Endothelial cell of umbilical vein (primary cell): ENCODE results near the gene PNRC1. TPM values are rescaled to one million over a fixed set of nuclear protein-coding genes. Genes with fewer than 3 reads are reported as not detected.

Source experiments
- BruUV-seq: library from RNA; stranded (reverse); fragments of 400-500 nt; replicated peaks from 2 replicates; lab custom pipeline; 2021; lab: Mats Ljungman, UMichigan
- CTCF ChIA-PET: fragments of 300-600, 350-600 bp; sonication (Branson Sonifier 250); formaldehyde crosslinking; loops from one replicate; lab custom pipeline; 2021; ENCODE audit warnings: antibody characterized with exemption, inconsistent platforms; lab: Charles Lee
- POLR2A ChIA-PET: fragments of 300-600, 350-600 bp; sonication (Branson Sonifier 250); formaldehyde crosslinking; loops from one replicate; lab custom pipeline; 2021; ENCODE audit warnings: antibody characterized with exemption, inconsistent platforms; lab: Charles Lee
- DNase-seq: peaks from one replicate; pipeline ENCODE4 v3.0.0-alpha.2; 2011; ENCODE audit warnings: low read depth, low spot score
- FAIRE-seq: peaks from 2 replicates; lab custom pipeline; 2011; peaks lifted over from hg19 to GRCh38; lab: Jason Lieb, UNC
- H2AFZ ChIP-seq: 2 replicates; pipeline ENCODE4 v1.6.0; 2012; ENCODE audit warnings: low read depth, low read length, control low read depth, inconsistent platforms
- H3K27ac ChIP-seq: 2 replicates; pipeline ENCODE4 v1.5.1; 2011; ENCODE audit warnings: low read depth, mild to moderate bottlenecking, control low read depth, low read length, moderate library complexity; ENCODE audit not compliant: insufficient read depth
- H3K27me3 ChIP-seq, 2 experiments: 2 replicates each; pipeline versions ENCODE4 v1.6.0 to v1.6.1; 2011; ENCODE audit warnings: low read length in 2 of 2, mixed read lengths in 1 of 2; ENCODE audit not compliant: control insufficient read depth in 2 of 2, insufficient read depth in 2 of 2
- H3K36me3 ChIP-seq, 2 experiments: 2 replicates in 1 of 2; 3 replicates in 1 of 2; pipeline ENCODE4 v1.5.1; 2011; ENCODE audit warnings: low read length in 2 of 2, mild to moderate bottlenecking in 1 of 2, moderate library complexity in 1 of 2; ENCODE audit not compliant: control insufficient read depth in 2 of 2, insufficient read depth in 2 of 2; ENCODE audit errors: extremely low read depth in 1 of 2
- H3K4me1 ChIP-seq: 3 replicates; pipeline ENCODE4 v1.5.1; 2011; ENCODE audit warnings: mild to moderate bottlenecking, low read length; ENCODE audit not compliant: control insufficient read depth, insufficient read depth; ENCODE audit errors: extremely low read depth
- H3K4me2 ChIP-seq: 2 replicates; pipeline ENCODE4 v1.6.1; 2011; ENCODE audit warnings: low read length, control low read depth, mixed read lengths; ENCODE audit not compliant: insufficient read depth
- H3K4me3 ChIP-seq, 3 experiments: fragments of 200-600 bp in 1 of 3; sonication (generic), shearing (Covaris generic) in 1 of 3; replicated peaks in 1 of 3; 2 replicates each; pipeline ENCODE4 v1.5.1; 2011 to 2016; ENCODE audit warnings: control low read depth in 3 of 3, low read length in 3 of 3, mild to moderate bottlenecking in 2 of 3, inconsistent platforms in 1 of 3, low read depth in 1 of 3, moderate library complexity in 1 of 3; ENCODE audit not compliant: insufficient read depth in 1 of 3
- H3K79me2 ChIP-seq: 2 replicates; pipeline ENCODE4 v1.6.0; 2012; ENCODE audit warnings: low read length, inconsistent platforms; ENCODE audit not compliant: control insufficient read depth, insufficient read depth
- H3K9ac ChIP-seq: replicated peaks from 2 replicates; pipeline ENCODE3; 2011; ENCODE audit warnings: low read length, control low read depth; ENCODE audit not compliant: insufficient read depth; ENCODE audit errors: extremely low read depth
- H3K9me1 ChIP-seq: replicated peaks from 3 replicates; pipeline ENCODE4 v1.6.0; 2011; ENCODE audit warnings: mild to moderate bottlenecking, low read length; ENCODE audit not compliant: control insufficient read depth, insufficient read depth; ENCODE audit errors: extremely low read depth
- H3K9me3 ChIP-seq: replicated peaks from 2 replicates; pipeline ENCODE4 v1.5.1; 2012; ENCODE audit warnings: low read length, inconsistent platforms; ENCODE audit not compliant: control insufficient read depth, insufficient read depth
- H4K20me1 ChIP-seq: replicated peaks from 2 replicates; pipeline ENCODE3; 2011; ENCODE audit warnings: mild to moderate bottlenecking, low read length; ENCODE audit not compliant: control insufficient read depth, insufficient read depth; ENCODE audit errors: extremely low read depth
- EZH2 ChIP-seq: IDR thresholded peaks from 2 replicates; pipeline ENCODE4 v1.6.1; 2012; ENCODE audit warnings: borderline replicate concordance, low read depth, mild to moderate bottlenecking, moderate library complexity, low read length, inconsistent platforms; ENCODE audit not compliant: severe bottlenecking
- FOS ChIP-seq: IDR thresholded peaks from 2 replicates; pipeline ENCODE4 v1.6.1; 2011; ENCODE audit warnings: mild to moderate bottlenecking, low read length, moderate library complexity, borderline replicate concordance; ENCODE audit not compliant: insufficient read depth
- GATA2 ChIP-seq: IDR thresholded peaks from 2 replicates; pipeline ENCODE4 v1.7.0; 2011; ENCODE audit warnings: low read depth, mild to moderate bottlenecking, moderate library complexity, mixed read lengths, low read length; ENCODE audit not compliant: insufficient read length, insufficient read depth
- JUN ChIP-seq: IDR thresholded peaks from 2 replicates; pipeline ENCODE4 v1.6.1; 2011; ENCODE audit warnings: borderline replicate concordance, low read depth; ENCODE audit not compliant: insufficient read length, insufficient read depth
- MYC ChIP-seq: IDR thresholded peaks from one replicate; pipeline ENCODE4 v1.6.1; 2011; ENCODE audit warnings: mild to moderate bottlenecking, low read depth, low read length
- POLR2A ChIP-seq: IDR thresholded peaks from 2 replicates; pipeline ENCODE4 v1.6.1; 2012; ENCODE audit warnings: low read depth, mild to moderate bottlenecking, control low read depth, low read length
- POLR2AphosphoS5 ChIP-seq: IDR thresholded peaks from 2 replicates; pipeline ENCODE4 v1.6.1; 2012; ENCODE audit warnings: low read depth, mild to moderate bottlenecking, control low read depth, low read length, moderate library complexity; ENCODE audit not compliant: insufficient read depth
- dilution Hi-C: fragments of 300-500 bp; cut with MboI; formaldehyde crosslinking; loops from one replicate; pipeline ENCODE4 v1.15.0; 2019; ENCODE audit warnings: low sequenced_read_pairs; ENCODE audit not compliant: extremely low pct_ligation_motif_present
- intact Hi-C: fragments of 100-400 bp; cut with micrococcal nuclease; formaldehyde crosslinking; loops from one replicate; pipeline ENCODE4 v1.10.0; 2022
- polyA plus RNA-seq, 4 experiments: library from polyadenylated mRNA; depleted of rRNA in 3 of 4; stranded (reverse) in 3 of 4; unstranded in 1 of 4; fragments of >200 nt; gene quantifications; 2 replicates each; pipeline versions ENCODE4 v1.2.1 to v1.2.3, GENCODE V29; 2011 to 2012; ENCODE audit warnings: missing spikeins in 1 of 4
- total RNA-seq: library from RNA; stranded (reverse); gene quantifications from 2 replicates; pipeline ENCODE4 v1.2.3, GENCODE V29; 2021
- TF ChIP-seq, protein P1 (sequence below): IDR thresholded peaks from 2 replicates; pipeline ENCODE4 v1.6.1; 2011; ENCODE audit not compliant: insufficient read depth, insufficient read length
- TF ChIP-seq, protein P2 (sequence below), 2 donors: IDR thresholded peaks; 1 replicate in 1 of 2; 2 replicates in 1 of 2; pipeline ENCODE4 v1.5.1; 2011; ENCODE audit warnings: low read length in 2 of 2, mild to moderate bottlenecking in 2 of 2, moderate library complexity in 2 of 2, control low read depth in 1 of 2, inconsistent platforms in 1 of 2, low read depth in 1 of 2; ENCODE audit not compliant: insufficient read depth in 1 of 2; ENCODE audit errors: extremely low read depth in 1 of 2

PNRC1 gene
- total and polyA plus RNA-seq, 2 donors (not counting 3 experiments of a cell fraction or from before 2014, with no cell fraction given): 9.6 to 87.9 TPM

DNA sequence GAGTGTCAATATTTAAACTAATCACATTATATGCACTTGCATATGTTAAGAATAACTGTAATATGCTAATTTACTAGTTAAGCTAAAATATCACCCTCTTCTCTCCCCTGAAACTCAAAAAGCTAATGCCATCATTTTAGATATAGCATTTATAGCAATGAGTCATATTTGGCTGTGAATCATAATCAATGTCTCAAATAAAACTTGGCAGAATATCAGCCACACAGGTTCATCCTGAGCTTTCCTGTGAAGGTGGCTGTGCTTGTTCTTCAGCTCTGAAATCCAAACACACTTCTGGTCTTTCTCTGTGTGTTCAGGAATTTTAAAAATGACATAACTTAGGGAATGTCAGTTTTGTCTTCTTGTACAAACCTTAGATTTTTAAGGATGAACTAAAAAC, 12.8 kb upstream of the PNRC1 start:
- Histone ChIP-seq H3K9me3 (no peaks in the 10 kb centered on the region), H3K4me2 (no peak overlapping the region), H2AFZ (no peak overlapping the region), H3K4me3 (no peak overlapping the region), H3K4me1 (no peaks in the 10 kb centered on the region), H3K79me2 (no peaks in the 10 kb centered on the region), H3K27me3 (peaks cover 4 to 11% of the 10 kb centered on the region in 2 experiments), H3K36me3 (no peaks in the 10 kb centered on the region), H3K9ac (no peak overlapping the region), H4K20me1 (no peaks in the 10 kb centered on the region), H3K27ac (no peak overlapping the region), H3K9me1 (no peaks in the 10 kb centered on the region)
- POLR2A ChIA-PET: no interaction called here
- dilution Hi-C loops: no loop called here
- intact Hi-C loops: no loop called here
- TF ChIP-seq, protein P1, sequence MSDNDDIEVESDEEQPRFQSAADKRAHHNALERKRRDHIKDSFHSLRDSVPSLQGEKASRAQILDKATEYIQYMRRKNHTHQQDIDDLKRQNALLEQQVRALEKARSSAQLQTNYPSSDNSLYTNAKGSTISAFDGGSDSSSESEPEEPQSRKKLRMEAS: no peak
- TF ChIP-seq FOS: no peak
- no peak for TF ChIP-seq GATA2
- TF ChIP-seq MYC: no peak
- TF ChIP-seq EZH2: no peak
- TF ChIP-seq POLR2A: no peak
- no peak for TF ChIP-seq JUN
- TF ChIP-seq POLR2AphosphoS5: no peak
- TF ChIP-seq, protein P2, sequence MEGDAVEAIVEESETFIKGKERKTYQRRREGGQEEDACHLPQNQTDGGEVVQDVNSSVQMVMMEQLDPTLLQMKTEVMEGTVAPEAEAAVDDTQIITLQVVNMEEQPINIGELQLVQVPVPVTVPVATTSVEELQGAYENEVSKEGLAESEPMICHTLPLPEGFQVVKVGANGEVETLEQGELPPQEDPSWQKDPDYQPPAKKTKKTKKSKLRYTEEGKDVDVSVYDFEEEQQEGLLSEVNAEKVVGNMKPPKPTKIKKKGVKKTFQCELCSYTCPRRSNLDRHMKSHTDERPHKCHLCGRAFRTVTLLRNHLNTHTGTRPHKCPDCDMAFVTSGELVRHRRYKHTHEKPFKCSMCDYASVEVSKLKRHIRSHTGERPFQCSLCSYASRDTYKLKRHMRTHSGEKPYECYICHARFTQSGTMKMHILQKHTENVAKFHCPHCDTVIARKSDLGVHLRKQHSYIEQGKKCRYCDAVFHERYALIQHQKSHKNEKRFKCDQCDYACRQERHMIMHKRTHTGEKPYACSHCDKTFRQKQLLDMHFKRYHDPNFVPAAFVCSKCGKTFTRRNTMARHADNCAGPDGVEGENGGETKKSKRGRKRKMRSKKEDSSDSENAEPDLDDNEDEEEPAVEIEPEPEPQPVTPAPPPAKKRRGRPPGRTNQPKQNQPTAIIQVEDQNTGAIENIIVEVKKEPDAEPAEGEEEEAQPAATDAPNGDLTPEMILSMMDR (IDR thresholded peaks at IDR 0.05; ENCODE audit: extremely low read depth in 1 of 2, insufficient read depth in 1 of 2, low read depth in 1 of 2, low read length in 2 of 2): no peak
- no TSS peak for BruUV-seq
- DNase-seq: no peak
- CTCF ChIA-PET: interaction anchor here (1.9 to 2.2 kb wide), 2 partner anchors 11 to 85 kb away, joined by 5 to 10 read pairs; no protein-coding TSS in a partner anchor
- FAIRE-seq: no peak
